Osteoblast (primary cell): ENCODE measurements around the gene DAPK1. TPM values are rescaled to one million over a fixed set of nuclear protein-coding genes. Genes with fewer than 3 reads are reported as not detected.

Experiments used
- DNase-seq: peaks from one replicate; pipeline ENCODE4 v3.0.0; 2011; ENCODE audit warnings: low spot score, mixed read lengths; ENCODE audit not compliant: insufficient read length; ENCODE audit errors: missing footprints
- H2AFZ ChIP-seq: 2 replicates; pipeline ENCODE4 v1.6.0; 2011; ENCODE audit warnings: mild to moderate bottlenecking, low read length
- H3K27ac ChIP-seq: 2 replicates; pipeline ENCODE4 v1.5.1; 2011; ENCODE audit warnings: mild to moderate bottlenecking, low read depth, low read length, moderate library complexity
- H3K27me3 ChIP-seq: 2 replicates; pipeline ENCODE4 v1.6.0; 2012; ENCODE audit warnings: mild to moderate bottlenecking, control low read depth, inconsistent platforms, low read length, moderate library complexity; ENCODE audit not compliant: insufficient read depth
- H3K36me3 ChIP-seq: 2 replicates; pipeline ENCODE4 v1.5.1; 2011; ENCODE audit warnings: mild to moderate bottlenecking, low read length, control low read depth, moderate library complexity; ENCODE audit not compliant: insufficient read depth
- H3K4me1 ChIP-seq: 2 replicates; pipeline ENCODE4 v1.5.1; 2011; ENCODE audit warnings: mild to moderate bottlenecking, low read length, control low read depth, moderate library complexity; ENCODE audit not compliant: insufficient read depth
- H3K4me2 ChIP-seq: 2 replicates; pipeline ENCODE4 v1.6.0; 2011; ENCODE audit warnings: mild to moderate bottlenecking, low read length; ENCODE audit not compliant: insufficient read depth
- H3K4me3 ChIP-seq: fragments of 200-600 bp; sonication (generic); 3 replicates; pipeline ENCODE4 v1.5.1; 2012; ENCODE audit warnings: mild to moderate bottlenecking, low read length, inconsistent platforms; ENCODE audit not compliant: insufficient read depth
- H3K79me2 ChIP-seq: 2 replicates; pipeline ENCODE4 v1.6.0; 2012; ENCODE audit warnings: mild to moderate bottlenecking, low read length, control low read depth, inconsistent platforms; ENCODE audit not compliant: insufficient read depth
- H3K9me3 ChIP-seq: 2 replicates; pipeline ENCODE4 v1.5.1; 2011; ENCODE audit warnings: low read depth, low read length, control low read depth
- H4K20me1 ChIP-seq: 2 replicates; pipeline ENCODE4 v1.6.0; 2012; ENCODE audit warnings: mild to moderate bottlenecking, low read length, control low read depth; ENCODE audit not compliant: insufficient read depth
- CTCF ChIP-seq: IDR thresholded peaks from 2 replicates; pipeline ENCODE4 v1.5.1; 2011; ENCODE audit warnings: mild to moderate bottlenecking, low read depth, low read length, moderate library complexity; ENCODE audit errors: extremely low read depth
- total RNA-seq: library from RNA; depleted of rRNA; stranded (reverse); fragments of >200 nt; gene quantifications from 2 replicates; pipeline ENCODE4 v1.2.3, GENCODE V29; 2012

The DAPK1 gene
- total RNA-seq, 1 donor = 55.4 TPM

- H3K79me2 ChIP-seq = no peaks in the 10 kb centered on the region
- no peaks in the 10 kb centered on the region for H3K9me3 ChIP-seq
- DNase-seq = no peak
- H3K4me2 ChIP-seq = no peak overlapping the region
- no peak for TF ChIP-seq CTCF
- peaks cover 25% of the 10 kb centered on the region for H3K27me3 ChIP-seq
- H2AFZ ChIP-seq = no peak overlapping the region
- H3K4me3 ChIP-seq = no peak overlapping the region
- no peaks in the 10 kb centered on the region for H4K20me1 ChIP-seq
- H3K27ac ChIP-seq = no peak overlapping the region
- H3K36me3 ChIP-seq = no peaks in the 10 kb centered on the region
- no peaks in the 10 kb centered on the region for H3K4me1 ChIP-seq
Measured at GRCh38 chr9:87491523-87491922, 6.1 kb upstream of the DAPK1 start.

DNA sequence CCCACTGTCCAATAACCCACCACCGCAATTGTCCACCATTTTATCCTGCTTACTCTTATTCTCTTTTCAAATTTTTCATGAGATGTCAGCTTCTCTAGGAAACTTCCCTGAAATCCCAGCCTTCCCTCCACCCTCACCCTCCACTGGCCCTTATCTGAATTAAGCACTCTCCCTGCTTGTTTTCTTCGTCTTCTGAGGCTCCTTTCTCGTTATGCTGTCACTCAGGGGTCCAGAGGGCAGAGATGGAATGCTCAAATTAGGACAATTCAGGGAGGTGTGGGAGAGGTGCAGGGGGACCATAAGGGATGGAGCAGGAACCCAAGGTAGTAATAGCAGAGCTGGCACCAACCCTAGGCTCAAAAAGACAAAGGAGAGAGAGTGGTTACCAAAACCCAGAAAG lies 5.0 kb upstream of the DAPK1 start:
- Histone ChIP-seq H3K27ac (no peak overlapping the region), H2AFZ (no peak overlapping the region), H4K20me1 (no peaks in the 10 kb centered on the region), H3K4me1 (peaks cover 4% of the 10 kb centered on the region), H3K4me3 (no peak overlapping the region), H3K4me2 (no peak overlapping the region), H3K27me3 (peaks cover 32% of the 10 kb centered on the region), H3K9me3 (no peaks in the 10 kb centered on the region), H3K79me2 (no peaks in the 10 kb centered on the region), H3K36me3 (no peaks in the 10 kb centered on the region)
- TF ChIP-seq CTCF = no peak
- DNase-seq = no peak

DNA sequence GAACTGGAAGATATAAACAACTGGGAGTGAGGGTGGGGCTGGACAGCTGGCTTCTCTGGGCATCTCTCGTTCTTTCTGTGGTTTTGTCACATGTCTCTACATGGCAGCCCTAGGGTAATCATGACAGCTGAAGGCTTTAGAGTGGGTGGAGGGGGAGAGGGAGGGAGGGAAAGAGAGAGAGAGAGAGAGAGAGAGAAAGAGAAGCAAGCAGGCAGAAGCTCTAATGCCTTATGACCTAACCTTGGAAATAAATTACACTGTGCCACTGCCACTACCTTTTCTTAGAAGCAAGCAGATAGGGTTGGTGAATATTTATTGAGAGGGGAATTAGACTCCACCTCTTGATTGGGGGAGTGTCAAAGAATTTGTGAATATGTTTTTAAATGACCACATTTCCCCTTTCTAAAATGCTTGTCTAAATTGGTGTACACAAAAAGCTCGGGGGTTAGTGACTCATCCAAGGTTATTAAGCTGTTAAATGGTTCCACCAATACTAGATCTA lies 2.6 kb upstream of the DAPK1 start:
- Histone ChIP-seq H3K4me3 (no peak overlapping the region), H3K27me3 (peaks cover 50% of the 10 kb centered on the region), H3K36me3 (no peaks in the 10 kb centered on the region), H3K4me1 (peaks cover 5% of the 10 kb centered on the region), H2AFZ (no peak overlapping the region), H3K79me2 (no peaks in the 10 kb centered on the region), H3K27ac (no peak overlapping the region), H3K9me3 (no peaks in the 10 kb centered on the region), H4K20me1 (no peaks in the 10 kb centered on the region), H3K4me2 (no peak overlapping the region)
- TF ChIP-seq CTCF = no peak
- DNase-seq = no peak

DNA sequence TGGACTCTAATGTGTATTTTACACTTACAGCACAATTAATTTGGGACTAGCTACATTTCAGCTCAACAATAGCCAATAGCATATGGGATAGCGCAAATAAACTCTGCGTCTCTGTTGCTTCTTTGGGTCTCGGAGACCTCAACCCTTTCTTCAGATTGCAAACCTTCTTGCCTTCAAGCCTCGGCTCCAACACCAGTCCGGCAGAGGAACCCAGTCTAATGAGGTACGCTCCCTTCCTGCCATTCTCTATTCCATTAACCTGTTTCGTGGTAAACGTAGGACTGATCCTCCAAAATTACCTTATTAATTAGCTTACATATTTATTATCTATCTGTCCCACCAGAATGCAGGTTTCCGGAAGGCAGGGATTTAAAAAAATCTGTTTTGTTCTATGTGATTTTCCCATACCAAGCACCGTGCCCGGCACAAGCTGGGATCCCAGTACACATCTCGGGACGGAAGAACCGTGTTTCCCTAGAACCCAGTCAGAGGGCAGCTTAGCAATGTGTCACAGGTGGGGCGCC lies 525 bp upstream of the DAPK1 start:
- H3K9me3 ChIP-seq = no peaks in the 10 kb centered on the region
- no peak overlapping the region for H2AFZ ChIP-seq
- H4K20me1 ChIP-seq = no peaks in the 10 kb centered on the region
- H3K27ac ChIP-seq = no peak overlapping the region
- peaks cover 46% of the 10 kb centered on the region for H3K27me3 ChIP-seq
- H3K4me3 ChIP-seq = peak overlapping the region; percentile 73
- no peak for TF ChIP-seq CTCF
- peak; percentile 84 for DNase-seq
- peaks cover 5% of the 10 kb centered on the region for H3K4me1 ChIP-seq
- no peaks in the 10 kb centered on the region for H3K36me3 ChIP-seq
- H3K79me2 ChIP-seq = no peaks in the 10 kb centered on the region
- peak overlapping the region; percentile 79 for H3K4me2 ChIP-seq
